Mucosa of rectum (tissue), 2 donors: ENCODE results near the gene SCFD2.

Experiments
- H3K27ac ChIP-seq, 2 donors: one replicate each; pipeline ENCODE4 v1.7.0; 2013; ENCODE audit warnings: inconsistent platforms in 2 of 2, low read depth in 2 of 2, low read length in 2 of 2
- H3K27me3 ChIP-seq, 2 donors: one replicate each; pipeline ENCODE4 v1.7.0; 2013; ENCODE audit warnings: low read length in 2 of 2; ENCODE audit not compliant: control insufficient read depth in 2 of 2, insufficient read depth in 2 of 2
- H3K36me3 ChIP-seq, 2 donors: one replicate each; pipeline ENCODE4 v1.7.0; 2013; ENCODE audit warnings: low read length in 2 of 2; ENCODE audit not compliant: control insufficient read depth in 2 of 2, insufficient read depth in 2 of 2
- H3K4me1 ChIP-seq, 2 donors: one replicate each; pipeline ENCODE4 v1.7.0; 2013; ENCODE audit warnings: low read length in 2 of 2, mild to moderate bottlenecking in 1 of 2; ENCODE audit not compliant: control insufficient read depth in 2 of 2, insufficient read depth in 2 of 2
- H3K4me3 ChIP-seq, 2 donors: one replicate each; pipeline ENCODE4 v1.7.0; 2013; ENCODE audit warnings: low read length in 2 of 2
- H3K9ac ChIP-seq, 2 donors: one replicate each; pipeline ENCODE4 v1.7.0; 2013; ENCODE audit warnings: low read length in 2 of 2, low read depth in 1 of 2, mild to moderate bottlenecking in 1 of 2
- H3K9me3 ChIP-seq, 2 donors: one replicate each; pipeline ENCODE4 v1.7.0; 2013; ENCODE audit warnings: low read length in 2 of 2; ENCODE audit not compliant: control insufficient read depth in 2 of 2
- donor health status: healthy.
- donor health status: Normal muscosa, but diverticular disease.

Gene SCFD2

GRCh38 chr4:52870225-52870624 lies 495.6 kb downstream of the SCFD2 start:
- no peak overlapping the region for H3K4me3 ChIP-seq
- no peaks in the 10 kb centered on the region for H3K4me1 ChIP-seq
- no peaks in the 10 kb centered on the region for H3K9me3 ChIP-seq
- H3K9ac ChIP-seq = no peak overlapping the region
- no peaks in the 10 kb centered on the region for H3K36me3 ChIP-seq
- no peaks in the 10 kb centered on the region for H3K27me3 ChIP-seq
- H3K27ac ChIP-seq = no peak overlapping the region

GRCh38 chr4:52869656-52870055 lies 496.2 kb downstream of the SCFD2 start:
- no peaks in the 10 kb centered on the region for H3K4me1 ChIP-seq
- no peak overlapping the region for H3K9ac ChIP-seq
- no peaks in the 10 kb centered on the region for H3K27me3 ChIP-seq
- H3K4me3 ChIP-seq = no peak overlapping the region
- H3K27ac ChIP-seq = no peak overlapping the region
- no peaks in the 10 kb centered on the region for H3K36me3 ChIP-seq
- H3K9me3 ChIP-seq = no peaks in the 10 kb centered on the region

- Histone ChIP-seq H3K9me3 (no peaks in the 10 kb centered on the region), H3K9ac (no peak overlapping the region), H3K27ac (no peak overlapping the region), H3K36me3 (no peaks in the 10 kb centered on the region), H3K4me3 (no peak overlapping the region), H3K4me1 (no peaks in the 10 kb centered on the region), H3K27me3 (no peaks in the 10 kb centered on the region)
Measured at GRCh38 chr4:52869196-52869595, 496.7 kb downstream of the SCFD2 start.

GRCh38 chr4:52868133-52868532 lies 497.7 kb downstream of the SCFD2 start:
- no peaks in the 10 kb centered on the region for H3K27me3 ChIP-seq
- H3K9ac ChIP-seq = no peak overlapping the region
- H3K27ac ChIP-seq = no peak overlapping the region
- no peaks in the 10 kb centered on the region for H3K36me3 ChIP-seq
- no peaks in the 10 kb centered on the region for H3K4me1 ChIP-seq
- no peak overlapping the region for H3K4me3 ChIP-seq
- no peaks in the 10 kb centered on the region for H3K9me3 ChIP-seq

GRCh38 chr4:52867163-52867562 lies 498.7 kb downstream of the SCFD2 start:
- Histone ChIP-seq H3K9ac (no peak overlapping the region), H3K27me3 (no peaks in the 10 kb centered on the region), H3K27ac (no peak overlapping the region), H3K9me3 (no peaks in the 10 kb centered on the region), H3K36me3 (no peaks in the 10 kb centered on the region), H3K4me3 (no peak overlapping the region), H3K4me1 (peaks cover 3 to 4% of the 10 kb centered on the region in 2 donors)

GRCh38 chr4:52866734-52867133 lies 499.1 kb downstream of the SCFD2 start:
- Histone ChIP-seq H3K9ac (no peak overlapping the region), H3K27me3 (no peaks in the 10 kb centered on the region), H3K36me3 (no peaks in the 10 kb centered on the region), H3K4me1 (peaks cover 4 to 6% of the 10 kb centered on the region in 2 donors), H3K27ac (no peak overlapping the region), H3K4me3 (no peak overlapping the region), H3K9me3 (no peaks in the 10 kb centered on the region)

GRCh38 chr4:52865300-52865699 lies 500.6 kb downstream of the SCFD2 start:
- no peak overlapping the region for H3K4me3 ChIP-seq
- peaks cover 8 to 10% of the 10 kb centered on the region in 2 donors for H3K4me1 ChIP-seq
- H3K9me3 ChIP-seq = no peaks in the 10 kb centered on the region
- H3K9ac ChIP-seq = no peak overlapping the region
- H3K36me3 ChIP-seq = no peaks in the 10 kb centered on the region
- no peak overlapping the region for H3K27ac ChIP-seq
- H3K27me3 ChIP-seq = peaks cover 0 to 3% of the 10 kb centered on the region in 2 donors

- no peaks in the 10 kb centered on the region for H3K9me3 ChIP-seq
- no peak overlapping the region for H3K27ac ChIP-seq
- no peaks in the 10 kb centered on the region for H3K36me3 ChIP-seq
- no peak overlapping the region for H3K4me3 ChIP-seq
- no peak overlapping the region for H3K9ac ChIP-seq
- peaks cover 0 to 3% of the 10 kb centered on the region in 2 donors for H3K27me3 ChIP-seq
- peaks cover 8 to 10% of the 10 kb centered on the region in 2 donors for H3K4me1 ChIP-seq
Measured at GRCh38 chr4:52864793-52865192, 501.1 kb downstream of the SCFD2 start.

GRCh38 chr4:52863324-52863723 lies 502.5 kb downstream of the SCFD2 start:
- no peak overlapping the region for H3K27ac ChIP-seq
- H3K9ac ChIP-seq = no peak overlapping the region
- peaks cover 8 to 10% of the 10 kb centered on the region in 2 donors for H3K4me1 ChIP-seq
- H3K36me3 ChIP-seq = no peaks in the 10 kb centered on the region
- peaks cover 0 to 3% of the 10 kb centered on the region in 2 donors for H3K27me3 ChIP-seq
- H3K4me3 ChIP-seq = no peak overlapping the region
- H3K9me3 ChIP-seq = no peaks in the 10 kb centered on the region

- no peak overlapping the region for H3K27ac ChIP-seq
- H3K4me3 ChIP-seq = peak overlapping the region; percentile 64 to 68
- H3K36me3 ChIP-seq = no peaks in the 10 kb centered on the region
- H3K9ac ChIP-seq = no peak overlapping the region
- peaks cover 0 to 3% of the 10 kb centered on the region in 2 donors for H3K27me3 ChIP-seq
- H3K4me1 ChIP-seq = peaks cover 8 to 10% of the 10 kb centered on the region in 2 donors
- no peaks in the 10 kb centered on the region for H3K9me3 ChIP-seq
Measured at GRCh38 chr4:52862639-52863161, 503.2 kb downstream of the SCFD2 start.
